HG02840 (cell line): ENCODE data around the gene NRG2.

Experiments
- ATAC-seq: cut with Tn5 transposase; IDR thresholded peaks from one replicate; pipeline ENCODE4 v1.9.1; 2021; ENCODE audit warnings: mild to moderate bottlenecking, moderate library complexity, moderate number of reproducible peaks; ENCODE audit not compliant: unreplicated experiment, low FRiP score

NRG2 gene

GRCh38 chr5:140014751-140015150 is 28.3 kb downstream of the NRG2 start:
- no peak for ATAC-seq

DNA sequence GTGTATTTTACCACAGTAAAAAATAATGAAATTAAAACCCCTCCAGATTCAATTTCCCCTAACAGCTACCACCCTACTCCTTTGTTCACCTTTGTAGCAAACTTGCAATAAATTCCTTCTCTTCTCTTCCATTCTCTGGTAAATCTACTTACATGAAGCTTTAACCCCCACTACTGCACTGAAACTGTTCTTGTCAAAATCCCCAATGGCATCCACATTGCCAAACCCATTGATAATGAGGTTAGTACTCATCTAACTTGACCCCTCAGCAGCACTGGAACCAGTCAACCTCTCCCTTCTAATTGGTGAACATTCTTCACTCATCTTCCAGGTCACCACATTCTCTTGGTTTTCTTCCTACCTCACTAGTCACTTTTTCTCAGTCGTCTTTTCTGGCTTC is 29.6 kb downstream of the NRG2 start:
- ATAC-seq: no peak

DNA sequence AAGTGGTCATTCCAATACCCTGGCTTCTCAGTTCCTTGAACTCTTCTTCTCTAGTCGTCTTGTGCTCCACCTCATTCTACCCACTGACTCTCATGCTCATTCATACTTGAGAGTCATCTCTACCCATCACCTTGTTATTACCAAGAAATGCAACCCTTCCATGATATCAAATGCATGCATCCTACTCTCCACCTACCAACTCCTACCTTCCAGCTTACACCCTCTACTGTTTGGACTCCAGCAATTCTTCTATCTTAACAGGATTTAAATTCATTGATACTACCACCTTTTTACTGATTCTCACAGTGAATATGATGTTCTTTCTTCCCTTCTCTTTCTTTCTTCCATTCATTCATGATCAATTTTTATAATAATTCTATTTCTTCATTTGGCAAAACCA is 30.7 kb downstream of the NRG2 start:
- ATAC-seq: no peak

DNA sequence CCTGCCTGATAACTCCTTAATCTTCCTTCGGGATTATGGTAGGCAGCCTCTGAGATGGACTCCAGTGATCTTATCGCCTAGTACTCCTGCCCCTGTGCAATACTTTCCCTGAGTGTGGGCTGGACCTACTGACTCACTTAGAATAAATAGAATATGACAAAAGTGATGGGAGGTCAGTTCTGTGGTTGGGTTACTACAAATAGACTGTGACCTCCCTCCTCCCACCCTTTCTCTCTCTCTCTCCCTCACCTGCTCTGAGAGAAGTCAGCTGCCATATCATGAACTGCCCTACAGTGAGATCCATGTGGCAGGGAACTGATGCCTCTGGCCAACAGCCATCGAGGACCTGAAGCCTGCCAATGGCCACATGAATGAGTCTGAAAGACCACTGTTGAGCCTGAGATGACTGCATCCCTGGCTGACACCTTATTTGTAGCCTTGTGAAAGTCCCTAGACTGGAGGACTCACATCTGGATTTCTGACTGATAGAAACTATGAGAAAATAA is 31.7 kb downstream of the NRG2 start:
- ATAC-seq: peak; percentile 72

- ATAC-seq: no peak
These were observed 32.3 kb downstream of the NRG2 start for GRCh38 chr5:140010798-140011197.

- no peak for ATAC-seq
These were observed 35.8 kb downstream of the NRG2 start for GRCh38 chr5:140007311-140007710.

GRCh38 chr5:140005145-140005591 is 37.9 kb downstream of the NRG2 start:
- ATAC-seq: peak; percentile 81

DNA sequence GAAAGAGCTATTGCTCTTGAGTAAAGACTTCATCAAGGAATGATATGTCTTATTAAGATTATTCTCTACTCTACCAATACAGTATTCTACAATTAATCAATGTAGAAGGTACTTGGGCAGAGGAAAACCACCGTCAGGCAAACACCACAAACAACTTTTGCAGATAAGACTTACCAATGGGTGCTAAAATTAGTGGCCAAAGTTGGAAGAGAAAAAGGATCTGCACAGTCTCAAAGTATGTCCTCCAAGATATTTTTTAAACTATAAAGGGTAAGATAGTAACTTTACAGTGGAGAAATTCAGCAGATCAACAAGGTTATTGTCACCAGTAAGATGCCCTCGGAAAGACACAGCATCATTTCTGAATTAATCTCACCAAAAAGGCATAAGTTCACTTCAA is 38.9 kb downstream of the NRG2 start:
- no peak for ATAC-seq

GRCh38 chr5:140003519-140003918 is 39.6 kb downstream of the NRG2 start:
- ATAC-seq: no peak

DNA sequence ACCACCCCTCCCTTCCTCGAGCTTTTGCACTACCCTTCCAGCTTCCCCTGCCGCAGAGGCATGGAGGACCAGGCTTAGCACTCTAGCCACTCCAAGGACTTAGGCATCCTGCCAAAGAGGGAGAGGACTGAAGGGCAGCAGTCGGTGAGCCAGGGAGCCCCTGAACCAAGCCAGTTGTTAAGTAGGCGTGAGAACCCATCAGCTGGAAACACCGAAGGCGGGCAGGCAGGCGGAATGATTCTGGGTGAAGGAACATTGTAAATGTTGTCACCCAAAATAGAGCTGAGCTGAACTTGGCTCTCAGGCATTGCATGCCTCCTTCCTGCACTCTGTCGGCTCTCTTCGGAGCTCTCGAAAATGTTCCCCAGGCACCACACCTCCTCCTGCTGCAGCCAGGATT is 42.8 kb downstream of the NRG2 start:
- no peak for ATAC-seq

GRCh38 chr5:139998837-139999236 is 44.3 kb downstream of the NRG2 start:
- no peak for ATAC-seq

GRCh38 chr5:139997276-139997675 is 45.8 kb downstream of the NRG2 start:
- ATAC-seq: no peak

DNA sequence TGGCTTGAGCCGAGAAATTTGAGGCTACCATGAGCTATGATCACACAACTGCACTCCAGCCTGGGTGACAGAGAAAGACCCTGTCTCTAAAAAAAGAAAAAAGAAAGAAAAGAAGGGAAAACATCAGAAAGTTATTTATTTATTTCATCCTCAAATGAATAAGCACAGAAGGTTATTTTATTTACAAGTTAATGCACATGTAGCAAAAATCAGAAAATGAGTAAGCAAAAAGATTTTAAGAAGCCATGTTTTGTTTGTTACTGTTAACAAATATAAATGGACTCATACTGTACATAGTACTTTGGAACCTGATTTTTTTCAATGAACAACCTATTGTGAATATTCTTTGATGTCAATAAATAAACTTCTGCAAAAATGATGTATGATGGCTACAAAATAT is 47.2 kb downstream of the NRG2 start:
- ATAC-seq: no peak

- ATAC-seq: no peak
These were observed 48.9 kb downstream of the NRG2 start for GRCh38 chr5:139994234-139994633.

- no peak for ATAC-seq
These were observed 57.4 kb downstream of the NRG2 start for GRCh38 chr5:139985733-139986132.

GRCh38 chr5:139985290-139985689 is 57.8 kb downstream of the NRG2 start:
- no peak for ATAC-seq

GRCh38 chr5:139984816-139985215 is 58.3 kb downstream of the NRG2 start:
- no peak for ATAC-seq

DNA sequence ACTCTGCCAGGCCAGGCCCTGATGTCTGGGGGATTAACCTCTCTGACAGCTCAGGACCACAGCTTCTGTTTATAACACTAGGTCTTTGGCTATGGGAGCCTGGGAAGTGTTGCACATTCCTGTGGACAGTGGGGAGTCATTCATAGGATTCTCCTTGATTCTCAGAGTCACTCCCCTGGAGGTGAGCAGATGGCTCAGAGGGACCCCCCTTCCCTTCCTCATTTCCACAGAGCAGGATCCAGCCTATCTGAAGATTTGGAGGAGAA is 60.2 kb downstream of the NRG2 start:
- no peak for ATAC-seq

- ATAC-seq: no peak
These were observed 60.7 kb downstream of the NRG2 start for GRCh38 chr5:139982157-139982974.

GRCh38 chr5:139980765-139981164 is 62.3 kb downstream of the NRG2 start:
- no peak for ATAC-seq

DNA sequence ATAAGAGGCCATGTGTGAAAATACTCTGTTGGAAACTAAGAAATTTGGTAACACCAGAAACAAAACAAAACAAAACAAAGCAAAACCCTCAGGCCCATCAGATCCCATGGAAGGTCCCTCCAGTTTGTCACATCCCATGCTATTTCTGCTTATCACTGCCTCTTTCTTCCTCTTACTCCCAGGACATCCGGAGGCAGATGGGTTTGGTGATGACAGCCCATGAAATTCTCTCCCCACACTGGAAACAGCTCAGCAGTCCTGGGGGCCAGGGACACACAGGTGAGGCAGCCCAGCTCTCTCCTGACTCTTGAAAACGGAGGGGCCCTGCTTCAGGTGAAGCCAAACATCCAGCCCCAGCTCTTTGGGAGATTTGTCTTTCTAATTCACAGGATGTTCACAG is 63.2 kb downstream of the NRG2 start:
- ATAC-seq: no peak

DNA sequence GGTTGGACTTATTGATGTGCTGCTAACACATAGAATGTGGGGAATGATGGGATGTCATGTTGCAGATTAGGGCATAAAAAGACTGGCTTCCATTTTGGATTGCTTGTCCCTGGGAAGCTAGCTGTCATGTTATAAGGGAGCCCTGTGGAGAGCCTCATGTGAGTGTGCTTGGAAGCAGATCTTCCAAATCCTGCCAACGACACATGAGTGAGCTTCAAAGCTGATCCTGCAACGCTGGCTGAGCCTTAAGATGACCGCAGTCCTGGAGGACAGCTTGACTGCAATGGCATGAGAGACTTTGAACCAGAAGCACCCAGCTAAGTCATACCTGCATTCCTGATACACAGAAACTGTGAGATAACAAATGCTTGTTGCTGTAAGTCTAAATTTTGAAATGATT is 63.6 kb downstream of the NRG2 start:
- no peak for ATAC-seq

GRCh38 chr5:139976703-139977102 is 66.4 kb downstream of the NRG2 start:
- no peak for ATAC-seq
